Activated T-cell treated with anti-CD3 and anti-CD28 coated beads, Interleukin-2, amount 50 U/mL, for 4 hours (primary cell): ENCODE results near the gene CRK. TPM values are rescaled to one million over a fixed set of nuclear protein-coding genes. Genes with fewer than 3 reads are reported as not detected.

Experiments
- ATAC-seq, 2 donors: fragments of 200-7000 bp; cut with Tn5 transposase; one replicate each; pipeline ENCODE4 v1.10.0; 2021
- DNase-seq: peaks from one replicate; pipeline ENCODE4 v3.0.0-alpha.2; 2020
- H3K27me3 Mint-ChIP-seq: one replicate; pipeline ENCODE4 v1.8.0; 2021; ENCODE audit warnings: low read depth, mixed read lengths
- H3K36me3 Mint-ChIP-seq: one replicate; pipeline ENCODE4 v1.8.0; 2022; ENCODE audit warnings: mixed read lengths; ENCODE audit not compliant: insufficient read depth
- H3K4me1 Mint-ChIP-seq: one replicate; pipeline ENCODE4 v1.8.0; 2021; ENCODE audit warnings: low read depth, mixed read lengths
- H3K4me3 Mint-ChIP-seq: one replicate; pipeline ENCODE4 v1.8.0; 2021; ENCODE audit warnings: mild to moderate bottlenecking, moderate library complexity, mixed read lengths
- H3K9me3 Mint-ChIP-seq: one replicate; pipeline ENCODE4 v1.8.0; 2021; ENCODE audit warnings: mixed read lengths
- total RNA-seq, 3 donors: library from RNA; stranded (reverse); gene quantifications; one replicate each; pipeline ENCODE4 v1.2.1, GENCODE V29; 2021

CRK gene
- total RNA-seq, 3 donors from 2014 or later, result 21.0 to 22.4 (median 22.0) TPM

GRCh38 chr17:1478418-1478817 is 22.4 kb upstream of the CRK start:
- no peak for ATAC-seq
- DNase-seq, result no peak
- Mint-ChIP-seq H3K27me3 (no peaks in the 10 kb centered on the region), H3K9me3 (no peaks in the 10 kb centered on the region), H3K4me1 (peaks cover 10% of the 10 kb centered on the region), H3K4me3 (no peak overlapping the region), H3K36me3 (peaks cover 15% of the 10 kb centered on the region)

DNA sequence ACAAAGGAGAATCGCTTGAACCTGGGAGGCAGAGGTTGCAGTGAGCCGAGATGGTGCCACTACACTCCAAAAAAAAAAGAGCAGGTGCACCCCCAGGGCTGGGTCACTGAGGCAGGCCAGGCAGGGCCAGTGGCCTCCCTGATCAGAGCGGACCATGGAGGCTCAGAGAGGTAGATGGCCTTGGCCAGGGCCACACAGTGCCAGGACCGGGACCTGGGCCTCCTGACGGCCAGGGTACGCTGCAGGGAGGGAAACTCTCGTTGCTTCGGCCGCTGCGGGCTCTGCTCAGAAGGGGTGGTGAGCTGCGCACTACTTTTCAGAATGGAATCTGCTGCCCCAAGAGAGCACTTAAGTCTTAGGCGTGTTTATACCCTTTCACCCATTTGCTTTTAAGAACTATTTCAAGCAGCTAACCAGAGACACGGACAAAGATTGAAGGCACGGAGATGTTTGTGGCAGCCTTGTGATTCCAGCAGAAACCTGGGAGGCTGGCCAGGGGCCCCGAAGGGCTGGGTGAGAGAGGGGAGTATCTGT is 19.4 kb upstream of the CRK start:
- no peaks in the 10 kb centered on the region for H3K27me3 Mint-ChIP-seq

GRCh38 chr17:1474402-1475189 is 18.6 kb upstream of the CRK start:
- Mint-ChIP-seq H3K36me3 (peaks cover 5% of the 10 kb centered on the region), H3K4me1 (peaks cover 19% of the 10 kb centered on the region), H3K27me3 (no peaks in the 10 kb centered on the region), H3K9me3 (no peaks in the 10 kb centered on the region), H3K4me3 (no peak overlapping the region)
- ATAC-seq, result no peak
- no peak for DNase-seq

More for the DNA sequence above, 19.4 kb upstream of the CRK start:
- Mint-ChIP-seq H3K4me1 (peaks cover 19% of the 10 kb centered on the region), H3K9me3 (no peaks in the 10 kb centered on the region), H3K4me3 (no peak overlapping the region), H3K36me3 (peaks cover 5% of the 10 kb centered on the region)
- DNase-seq (no peak), ATAC-seq (no peak)

- Mint-ChIP-seq H3K4me3 (no peak overlapping the region), H3K27me3 (no peaks in the 10 kb centered on the region), H3K36me3 (peaks cover 11% of the 10 kb centered on the region), H3K4me1 (peaks cover 19% of the 10 kb centered on the region), H3K9me3 (no peaks in the 10 kb centered on the region)
- DNase-seq (peak; percentile 39), ATAC-seq (peak; percentile 77 to 83)
These were observed 17.8 kb upstream of the CRK start for GRCh38 chr17:1473841-1474240.

- peaks cover 16% of the 10 kb centered on the region for H3K36me3 Mint-ChIP-seq
- H3K9me3 Mint-ChIP-seq, result no peaks in the 10 kb centered on the region
- ATAC-seq, result peak; percentile 42 to 44
- DNase-seq, result no peak
- H3K4me3 Mint-ChIP-seq, result no peak overlapping the region
- peaks cover 19% of the 10 kb centered on the region for H3K4me1 Mint-ChIP-seq
- H3K27me3 Mint-ChIP-seq, result no peaks in the 10 kb centered on the region
These were observed 17.1 kb upstream of the CRK start for GRCh38 chr17:1473170-1473569.

GRCh38 chr17:1471911-1472821 is 16.1 kb upstream of the CRK start:
- peaks cover 19% of the 10 kb centered on the region for H3K4me1 Mint-ChIP-seq
- H3K27me3 Mint-ChIP-seq, result no peaks in the 10 kb centered on the region
- no peak for ATAC-seq

DNA sequence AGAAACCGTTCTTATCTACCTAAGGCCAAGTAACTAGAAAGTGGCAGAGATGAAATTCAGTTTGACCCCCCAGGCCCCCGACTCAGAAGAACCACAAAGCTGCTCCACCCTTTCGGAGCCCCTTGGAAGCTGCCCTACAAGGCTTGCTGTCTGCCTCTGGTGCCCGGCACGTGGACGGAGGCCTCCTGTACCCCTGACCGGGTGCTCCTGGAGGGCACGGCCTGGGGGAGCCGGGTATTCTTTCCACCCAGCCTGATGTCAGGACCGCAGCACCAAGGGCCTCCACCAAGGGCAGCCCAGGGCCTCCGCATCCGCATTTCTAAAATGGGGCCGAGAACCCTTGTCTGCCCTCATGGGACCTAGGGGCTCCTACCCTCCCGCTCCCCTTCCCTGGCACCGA is 15.5 kb upstream of the CRK start:
- no peaks in the 10 kb centered on the region for H3K27me3 Mint-ChIP-seq
- peaks cover 13% of the 10 kb centered on the region for H3K36me3 Mint-ChIP-seq
- no peak for DNase-seq
- no peaks in the 10 kb centered on the region for H3K9me3 Mint-ChIP-seq
- ATAC-seq, result no peak
- peaks cover 19% of the 10 kb centered on the region for H3K4me1 Mint-ChIP-seq
- H3K4me3 Mint-ChIP-seq, result no peak overlapping the region

More at GRCh38 chr17:1471911-1472821, 16.1 kb upstream of the CRK start:
- peaks cover 13% of the 10 kb centered on the region for H3K36me3 Mint-ChIP-seq
- no peak overlapping the region for H3K4me3 Mint-ChIP-seq
- DNase-seq, result no peak
- H3K9me3 Mint-ChIP-seq, result no peaks in the 10 kb centered on the region

GRCh38 chr17:1470755-1471462 is 14.9 kb upstream of the CRK start:
- Mint-ChIP-seq H3K27me3 (no peaks in the 10 kb centered on the region), H3K36me3 (peaks cover 13% of the 10 kb centered on the region), H3K4me1 (peaks cover 19% of the 10 kb centered on the region), H3K9me3 (no peaks in the 10 kb centered on the region), H3K4me3 (no peak overlapping the region)
- ATAC-seq (no peak), DNase-seq (no peak)

DNA sequence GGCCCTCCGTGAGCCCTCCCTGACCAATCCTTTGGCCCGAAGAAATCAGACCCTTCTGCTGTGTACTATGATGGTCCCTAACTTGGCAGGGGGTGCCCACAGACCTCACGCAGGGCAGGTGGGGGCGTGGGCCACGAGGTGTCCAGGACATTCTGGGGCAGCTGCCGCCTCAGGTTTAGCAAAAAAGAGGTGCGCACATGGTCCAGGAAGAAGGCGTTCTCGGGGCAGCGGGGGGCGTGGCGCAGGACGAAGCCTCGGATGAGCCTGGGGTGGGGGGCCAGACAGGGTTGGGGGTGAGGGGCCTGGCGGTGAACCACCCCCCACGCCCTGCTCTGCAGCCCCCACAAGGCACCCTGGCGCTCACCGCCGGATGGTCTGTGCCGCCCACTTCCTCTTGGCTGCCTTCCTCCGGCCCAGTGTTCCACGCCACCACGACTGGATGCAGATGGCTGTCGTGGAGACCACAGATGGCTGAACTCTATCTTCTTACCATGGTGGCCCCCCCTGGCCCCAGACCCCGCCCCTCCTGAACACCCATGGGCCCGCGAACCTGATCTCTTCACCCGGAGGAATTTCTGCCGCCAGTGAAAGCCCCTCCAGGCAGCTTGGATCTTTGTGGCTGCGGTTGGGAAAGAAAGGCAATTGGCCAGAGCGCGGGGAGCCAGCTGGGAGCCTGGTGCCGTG is 14.2 kb upstream of the CRK start:
- no peak for DNase-seq
- ATAC-seq, result no peak
- Mint-ChIP-seq H3K36me3 (peaks cover 13% of the 10 kb centered on the region), H3K27me3 (no peaks in the 10 kb centered on the region), H3K9me3 (no peaks in the 10 kb centered on the region), H3K4me3 (no peak overlapping the region), H3K4me1 (peaks cover 19% of the 10 kb centered on the region)

GRCh38 chr17:1469231-1469852 is 13.3 kb upstream of the CRK start:
- H3K4me3 Mint-ChIP-seq, result no peak overlapping the region
- DNase-seq (no peak), ATAC-seq (no peak)
- H3K4me1 Mint-ChIP-seq, result peaks cover 16% of the 10 kb centered on the region
- no peaks in the 10 kb centered on the region for H3K9me3 Mint-ChIP-seq
- peaks cover 15% of the 10 kb centered on the region for H3K36me3 Mint-ChIP-seq
- H3K27me3 Mint-ChIP-seq, result no peaks in the 10 kb centered on the region

GRCh38 chr17:1467898-1468492 is 12.0 kb upstream of the CRK start:
- H3K36me3 Mint-ChIP-seq, result peaks cover 13% of the 10 kb centered on the region
- ATAC-seq (no peak), DNase-seq (no peak)
- H3K4me1 Mint-ChIP-seq, result peaks cover 13% of the 10 kb centered on the region
- H3K4me3 Mint-ChIP-seq, result no peak overlapping the region
- H3K9me3 Mint-ChIP-seq, result no peaks in the 10 kb centered on the region
- peaks cover under 1% of the 10 kb centered on the region for H3K27me3 Mint-ChIP-seq

- Mint-ChIP-seq H3K4me3 (no peak overlapping the region), H3K4me1 (peaks cover 15% of the 10 kb centered on the region), H3K27me3 (peaks cover 2% of the 10 kb centered on the region), H3K36me3 (peaks cover 13% of the 10 kb centered on the region), H3K9me3 (no peaks in the 10 kb centered on the region)
- ATAC-seq, result no peak
- no peak for DNase-seq
These were observed 11.2 kb upstream of the CRK start for GRCh38 chr17:1467258-1467657.

- ATAC-seq, result no peak
- Mint-ChIP-seq H3K9me3 (no peaks in the 10 kb centered on the region), H3K36me3 (peaks cover 10% of the 10 kb centered on the region)
These were observed 8.2 kb upstream of the CRK start for GRCh38 chr17:1464186-1464585.

More at GRCh38 chr17:1464186-1464585, 8.2 kb upstream of the CRK start:
- DNase-seq, result no peak
- peaks cover 8% of the 10 kb centered on the region for H3K27me3 Mint-ChIP-seq
- H3K4me1 Mint-ChIP-seq, result peaks cover 36% of the 10 kb centered on the region
- H3K4me3 Mint-ChIP-seq, result no peak overlapping the region
